Fibroblast of skin of left quadriceps (primary cell): Measurements from ENCODE around the gene GRID1.

Experiments
- DNase-seq, 2 experiments: peaks; one replicate each; pipeline ENCODE4 v3.0.0-alpha.2; 2013; ENCODE audit warnings: low read depth in 2 of 2

Gene GRID1

GRCh38 chr10:85621562-85621961 is 745.0 kb downstream of the GRID1 start:
- no peak for DNase-seq

GRCh38 chr10:85620807-85621206 is 745.8 kb downstream of the GRID1 start:
- DNase-seq = no peak

- DNase-seq = no peak
Observed at GRCh38 chr10:85619832-85620231, 746.8 kb downstream of the GRID1 start.

- DNase-seq = no peak
Observed at GRCh38 chr10:85618841-85619240, 747.8 kb downstream of the GRID1 start.

- no peak for DNase-seq
Observed at GRCh38 chr10:85617751-85618546, 748.6 kb downstream of the GRID1 start.

- no peak for DNase-seq
Observed at GRCh38 chr10:85615556-85615955, 751.0 kb downstream of the GRID1 start.

- DNase-seq = no peak
Observed at GRCh38 chr10:85614981-85615380, 751.6 kb downstream of the GRID1 start.

GRCh38 chr10:85614566-85614965 is 752.0 kb downstream of the GRID1 start:
- DNase-seq = no peak

GRCh38 chr10:85613391-85613790 is 753.2 kb downstream of the GRID1 start:
- DNase-seq = no peak

- no peak for DNase-seq
Observed at GRCh38 chr10:85612833-85613232, 753.8 kb downstream of the GRID1 start.

GRCh38 chr10:85612378-85612775 is 754.2 kb downstream of the GRID1 start:
- no peak for DNase-seq

- DNase-seq = no peak
Observed at GRCh38 chr10:85611746-85612377, 754.7 kb downstream of the GRID1 start.

GRCh38 chr10:85611093-85611740 is 755.4 kb downstream of the GRID1 start:
- DNase-seq = no peak

GRCh38 chr10:85610381-85611092 is 756.1 kb downstream of the GRID1 start:
- no peak for DNase-seq

GRCh38 chr10:85609509-85609908 is 757.1 kb downstream of the GRID1 start:
- DNase-seq = no peak

- DNase-seq = no peak
Observed at GRCh38 chr10:85608706-85609105, 757.9 kb downstream of the GRID1 start.

GRCh38 chr10:85607043-85607695 is 759.4 kb downstream of the GRID1 start:
- no peak for DNase-seq

- DNase-seq = no peak
Observed at GRCh38 chr10:85606401-85606800, 760.2 kb downstream of the GRID1 start.

GRCh38 chr10:85604884-85605283 is 761.7 kb downstream of the GRID1 start:
- no peak for DNase-seq

GRCh38 chr10:85604136-85604725 is 762.4 kb downstream of the GRID1 start:
- no peak for DNase-seq
